SK-N-SH treated with all-trans-retinoic acid at 6 μM for 48 hours (cell line): Measurements from ENCODE around the gene MYL12B.

Source experiments
- OSR1 ChIP-seq: fragments of 250-450 bp; sonication (Bioruptor Pico); IDR thresholded peaks from 2 replicates; pipeline ENCODE4 v1.8.0; 2022; ENCODE audit warnings: moderate library complexity, mild to moderate bottlenecking, inconsistent platforms
- RARB ChIP-seq: fragments of 250-450 bp; sonication (Bioruptor Pico); IDR thresholded peaks from 2 replicates; pipeline ENCODE4 v1.8.0; 2021; ENCODE audit warnings: mild to moderate bottlenecking, moderate library complexity
- ZNF70 ChIP-seq: fragments of 450-650 bp; formaldehyde crosslinking; IDR thresholded peaks from 2 replicates; pipeline ENCODE4 v1.5.0; 2020; ENCODE audit warnings: mild to moderate bottlenecking, moderate library complexity
- TF ChIP-seq, protein P1 (sequence below): fragments of 250-450 bp; sonication (Bioruptor Pico); IDR thresholded peaks from 2 replicates; pipeline ENCODE4 v1.5.1; 2020; ENCODE audit warnings: low read depth, mild to moderate bottlenecking, moderate library complexity

DNA sequence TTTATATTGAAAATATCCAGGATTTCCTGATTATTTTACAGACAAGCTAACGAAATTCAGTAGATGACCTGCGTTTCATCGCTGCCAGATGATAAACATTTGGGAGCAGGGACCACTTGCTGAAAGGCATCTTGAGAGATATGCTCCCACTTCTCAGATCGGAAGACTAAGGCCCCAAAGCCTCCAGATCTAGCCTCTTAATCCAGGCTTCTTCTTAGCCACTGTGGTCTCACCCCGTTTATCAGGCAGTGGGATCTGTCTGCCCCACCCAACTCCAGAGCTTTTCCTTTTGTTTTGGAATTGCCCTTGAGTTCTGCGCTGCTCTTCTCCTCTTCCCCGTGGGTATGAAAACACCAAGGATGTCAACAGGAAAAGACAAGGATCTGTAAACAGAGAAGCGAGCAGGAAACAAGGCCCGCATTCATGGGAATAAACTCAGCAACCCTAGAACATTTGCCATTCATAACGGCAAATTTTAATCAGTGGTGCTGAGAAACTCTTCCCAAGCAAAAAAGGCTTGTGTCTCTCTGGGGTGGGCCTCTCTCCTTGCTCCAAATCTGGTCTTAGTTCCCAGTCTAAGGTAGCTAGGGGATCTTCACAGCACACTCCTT is 21.4 kb downstream of the MYL12B start:
- TF ChIP-seq, protein P1, sequence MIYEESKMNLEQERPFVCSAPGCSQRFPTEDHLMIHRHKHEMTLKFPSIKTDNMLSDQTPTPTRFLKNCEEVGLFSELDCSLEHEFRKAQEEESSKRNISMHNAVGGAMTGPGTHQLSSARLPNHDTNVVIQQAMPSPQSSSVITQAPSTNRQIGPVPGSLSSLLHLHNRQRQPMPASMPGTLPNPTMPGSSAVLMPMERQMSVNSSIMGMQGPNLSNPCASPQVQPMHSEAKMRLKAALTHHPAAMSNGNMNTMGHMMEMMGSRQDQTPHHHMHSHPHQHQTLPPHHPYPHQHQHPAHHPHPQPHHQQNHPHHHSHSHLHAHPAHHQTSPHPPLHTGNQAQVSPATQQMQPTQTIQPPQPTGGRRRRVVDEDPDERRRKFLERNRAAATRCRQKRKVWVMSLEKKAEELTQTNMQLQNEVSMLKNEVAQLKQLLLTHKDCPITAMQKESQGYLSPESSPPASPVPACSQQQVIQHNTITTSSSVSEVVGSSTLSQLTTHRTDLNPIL (CRISPR knock-in tag): no peak
- no peak for TF ChIP-seq ZNF70 (CRISPR knock-in tag)
- TF ChIP-seq OSR1 (CRISPR knock-in tag): no peak
- no peak for TF ChIP-seq RARB (CRISPR knock-in tag)
